Femur (tissue), 1 donor: Measurements from ENCODE around the gene SAMD10.
"Not testable (repeated sequence)": the region's sequence is repeated elsewhere in the genome, so short reads cannot be mapped to it uniquely, and the experiment has no call there.

Experiments
- DNase-seq: peaks from one replicate; pipeline ENCODE4 v3.0.0-alpha.2; 2017

Gene SAMD10

DNA sequence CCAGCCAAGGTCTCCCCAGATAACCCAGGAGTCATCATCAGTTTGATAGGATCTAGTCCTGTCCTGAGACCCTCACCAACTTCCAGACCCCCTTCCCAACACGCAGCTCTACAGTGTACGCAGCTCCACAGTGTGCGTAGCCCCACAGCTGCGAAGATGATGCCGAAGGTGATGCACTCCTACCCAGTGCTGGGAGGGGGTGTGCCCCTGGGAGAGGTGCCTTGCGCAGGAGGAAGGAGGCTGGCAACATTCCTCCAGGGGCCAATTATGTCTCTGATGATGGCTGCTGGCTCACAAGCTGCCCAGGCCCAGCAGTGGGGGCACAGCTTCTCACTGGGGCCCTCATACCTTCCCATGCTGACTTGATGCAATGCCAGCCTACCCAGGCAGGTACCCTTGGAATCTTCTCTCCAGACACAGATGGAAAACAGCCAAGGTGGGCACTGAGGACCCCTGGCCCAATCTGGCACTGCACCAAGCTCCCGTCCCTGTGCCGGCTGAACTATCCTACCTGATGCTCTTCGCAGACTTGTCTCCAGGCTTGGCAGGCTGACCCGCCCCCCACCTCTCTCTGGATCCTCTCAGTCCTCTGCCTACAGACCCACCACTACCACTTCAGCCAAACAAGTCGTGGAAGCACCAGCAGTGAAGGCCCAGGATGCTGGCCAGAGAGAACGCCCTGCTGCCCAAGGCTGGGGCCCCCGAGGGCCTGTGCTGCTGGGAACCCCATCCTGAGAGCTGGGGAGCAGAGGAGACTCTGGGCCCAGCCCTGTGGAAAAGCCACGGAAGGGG lies 11.1 kb downstream of the SAMD10 start:
- DNase-seq = peak; percentile 36

DNA sequence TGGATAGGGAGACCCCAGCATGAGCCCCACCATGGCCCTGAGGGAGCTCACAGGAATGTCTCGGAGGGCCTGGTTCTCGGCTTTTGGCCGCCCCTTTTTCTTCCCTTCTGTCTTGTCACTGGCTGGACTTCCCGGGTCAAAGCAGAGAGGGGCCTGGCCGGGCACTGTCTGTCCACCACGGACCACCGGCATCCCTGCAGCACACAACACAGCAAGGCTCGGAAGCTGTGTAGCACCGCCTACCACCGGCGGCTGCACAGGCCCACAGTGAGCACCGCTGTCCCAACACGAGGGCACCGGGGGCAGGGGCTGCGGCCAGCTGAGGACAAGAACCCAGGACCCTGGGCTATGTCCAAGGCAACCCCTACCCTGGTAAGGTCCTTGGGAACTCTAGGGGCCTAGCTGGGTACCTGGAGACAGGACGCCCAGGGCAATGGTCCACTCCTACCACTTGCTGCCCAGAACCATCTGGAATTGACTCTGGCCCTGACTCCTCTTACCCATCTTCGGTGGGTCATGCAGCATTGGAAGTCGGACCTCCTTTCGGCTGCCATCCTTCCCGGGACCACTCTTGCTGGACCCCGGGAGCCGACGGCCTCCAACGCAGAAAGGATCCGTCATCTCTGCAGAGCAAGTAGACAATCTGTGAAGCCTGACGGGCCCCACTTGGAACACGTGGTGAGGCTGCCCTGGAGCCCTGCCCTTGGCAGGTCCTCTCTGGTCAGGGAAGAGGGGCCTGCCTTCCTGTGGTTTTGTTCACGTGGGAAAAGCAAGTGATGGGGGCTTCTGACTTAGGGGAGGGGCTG lies 11.9 kb downstream of the SAMD10 start:
- DNase-seq = peak; percentile 21

DNA sequence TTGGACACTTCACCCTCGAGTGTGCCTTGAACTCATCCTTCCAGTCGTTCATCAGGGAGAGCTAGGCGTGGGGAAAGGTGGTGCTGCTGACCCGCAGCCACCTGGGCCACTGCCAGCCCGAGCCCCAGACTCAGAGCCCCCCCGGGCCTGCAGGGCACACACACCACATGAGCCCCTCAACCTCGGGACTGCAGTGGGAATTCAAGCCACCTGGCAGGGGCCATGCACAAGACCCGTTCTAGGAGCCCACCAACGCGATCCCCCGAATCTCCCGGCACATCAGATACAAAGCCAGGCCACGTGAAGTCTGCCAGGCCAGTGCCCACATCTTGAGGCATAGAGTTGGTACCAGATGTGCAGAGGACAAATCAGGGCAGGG lies 12.5 kb downstream of the SAMD10 start:
- peak; percentile 19 for DNase-seq

DNA sequence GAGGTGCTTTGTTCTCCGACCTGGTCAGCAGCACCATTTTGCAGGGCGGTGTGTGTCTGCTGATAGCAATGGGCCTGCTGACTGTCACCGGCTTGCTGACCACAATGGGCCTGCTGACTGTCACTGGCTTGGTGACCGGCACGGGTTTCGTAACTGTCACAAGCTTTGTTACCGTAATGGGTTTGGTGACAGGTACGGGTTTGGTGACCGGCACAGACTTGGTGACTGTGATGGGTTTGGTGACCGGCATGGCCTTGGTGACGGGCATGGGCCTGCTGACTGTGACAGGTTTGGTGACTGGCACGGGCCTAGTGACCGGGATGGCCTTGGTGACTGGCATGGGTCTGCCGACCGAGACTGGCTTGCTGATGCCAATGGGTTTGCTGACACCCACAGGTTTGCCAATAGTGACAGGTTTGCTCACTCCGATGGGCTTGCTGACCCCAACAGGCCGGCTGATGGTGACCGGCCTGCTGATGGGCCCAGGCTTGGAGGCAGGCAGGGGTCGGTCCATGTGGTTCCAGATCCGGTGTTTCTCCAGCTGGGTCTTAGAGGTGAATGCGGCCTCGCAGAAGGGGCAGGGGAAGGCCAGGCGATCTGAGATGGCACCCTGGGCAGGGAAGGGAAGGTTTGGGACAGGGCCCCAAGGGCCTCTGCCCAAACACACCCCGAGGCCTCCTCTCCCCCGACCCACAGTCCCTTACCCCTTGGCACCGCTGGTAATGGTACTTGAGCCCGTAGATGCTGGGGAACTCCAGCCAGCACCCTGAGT lies 13.1 kb downstream of the SAMD10 start:
- DNase-seq = peak; percentile 16

DNA sequence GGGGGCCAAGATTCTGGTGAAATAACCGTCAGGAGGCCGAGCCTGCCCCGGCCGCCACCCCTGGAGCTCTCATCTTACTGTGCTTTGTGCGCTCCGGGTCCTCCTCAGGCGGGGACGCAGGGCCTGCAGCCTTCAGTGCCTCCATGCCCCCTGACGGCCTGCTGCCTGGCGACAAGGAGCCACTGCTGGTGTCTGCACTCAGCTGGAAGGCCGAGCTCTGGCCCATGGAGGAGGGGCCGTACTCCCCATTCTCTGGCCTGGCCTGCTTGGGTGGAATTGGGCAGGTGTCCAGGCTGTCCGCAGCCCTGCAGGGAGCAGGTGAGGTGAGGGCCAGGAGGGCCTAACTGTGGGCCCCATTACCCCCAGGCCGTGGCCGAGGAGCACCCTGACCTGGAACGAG lies 15.0 kb downstream of the SAMD10 start:
- peak; percentile 15 for DNase-seq

DNA sequence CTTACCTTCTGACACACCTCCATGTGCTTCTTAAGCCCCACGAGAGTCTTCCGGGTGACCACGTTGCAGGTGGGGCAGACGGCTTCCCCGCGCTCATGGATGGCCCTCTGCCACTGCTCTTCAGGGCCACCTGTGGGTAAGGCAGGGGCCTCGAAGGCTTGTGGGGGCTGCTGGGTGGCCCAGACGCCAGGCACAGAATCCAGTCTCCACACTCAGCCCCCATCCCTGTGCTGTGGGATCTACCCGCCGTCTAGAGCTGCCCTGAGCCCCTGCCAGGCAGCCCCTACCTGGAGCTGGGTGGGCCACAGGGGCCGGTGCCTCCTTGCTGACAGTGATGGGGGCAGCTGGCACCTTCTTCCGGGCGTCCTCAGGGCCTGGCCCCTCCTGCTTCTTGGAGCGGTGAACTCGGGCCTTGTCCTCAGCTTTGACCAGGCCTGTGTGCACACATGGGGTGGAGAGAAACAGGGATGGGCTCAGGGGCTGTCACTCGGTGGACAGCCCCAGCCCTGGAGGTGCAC lies 15.6 kb downstream of the SAMD10 start:
- no peak for DNase-seq

DNA sequence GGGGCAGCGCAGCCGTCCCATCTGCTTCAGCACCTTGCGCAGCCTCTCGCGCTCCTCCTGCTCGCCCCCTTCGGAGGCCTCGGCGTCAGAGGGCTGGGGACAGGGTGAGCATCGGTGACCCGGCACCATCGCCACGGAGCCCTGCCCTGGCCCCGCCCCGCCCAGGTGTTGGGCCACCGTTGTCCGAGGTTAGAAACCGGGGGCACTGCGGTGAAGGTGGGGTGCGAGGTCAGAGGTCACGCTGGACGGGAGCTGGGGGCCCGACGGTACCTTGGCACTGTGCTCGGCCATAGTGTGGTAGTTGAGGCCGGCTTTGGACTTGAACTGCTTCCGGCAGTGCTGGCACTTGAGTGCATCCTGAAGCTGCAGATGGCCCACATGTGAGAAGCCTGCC lies 16.1 kb downstream of the SAMD10 start:
- DNase-seq = no peak

DNA sequence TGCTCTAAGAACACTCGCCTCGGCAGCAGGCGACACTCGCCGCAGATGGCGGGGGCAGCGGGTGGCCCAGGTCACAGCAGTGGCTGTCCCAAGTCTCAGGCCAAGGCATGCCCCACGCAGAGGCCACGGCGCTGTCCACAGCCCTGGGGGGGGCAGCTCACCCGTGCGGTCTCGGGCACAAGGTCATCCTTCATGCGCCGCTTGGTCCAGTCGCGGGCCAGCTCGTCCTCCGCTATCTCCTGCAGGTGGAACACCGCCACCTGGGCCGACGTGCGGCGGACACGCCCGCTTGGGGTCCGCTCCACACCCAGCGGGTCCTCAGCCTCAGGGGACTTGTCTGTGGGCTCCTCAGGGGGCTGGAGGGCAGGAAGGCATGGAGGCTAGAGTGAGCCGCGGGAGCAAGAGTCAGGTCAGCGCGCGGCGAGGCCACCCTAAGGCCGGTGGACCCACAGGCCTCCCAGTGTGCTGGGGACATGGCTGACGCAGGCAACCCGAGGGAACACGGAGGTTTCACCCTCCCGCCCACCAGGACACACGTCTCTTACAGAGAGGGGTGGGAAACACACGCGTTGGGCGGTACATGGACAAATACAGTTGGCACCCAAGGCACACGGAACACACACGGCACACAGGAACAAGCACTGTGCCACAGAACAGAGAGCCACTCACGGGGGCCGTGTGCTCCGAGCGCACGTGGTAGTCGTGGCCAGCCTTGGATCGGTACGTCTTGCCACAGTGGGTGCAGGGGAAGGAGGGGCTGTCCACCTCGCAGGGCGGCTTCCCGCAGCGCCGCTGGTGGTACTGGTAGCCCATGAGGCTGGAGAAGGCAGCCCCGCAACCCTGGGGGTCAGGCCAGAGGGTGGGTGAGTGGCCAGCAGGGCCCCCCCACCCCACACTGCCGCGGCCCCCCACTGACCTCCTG lies 16.8 kb downstream of the SAMD10 start:
- no peak for DNase-seq

DNA sequence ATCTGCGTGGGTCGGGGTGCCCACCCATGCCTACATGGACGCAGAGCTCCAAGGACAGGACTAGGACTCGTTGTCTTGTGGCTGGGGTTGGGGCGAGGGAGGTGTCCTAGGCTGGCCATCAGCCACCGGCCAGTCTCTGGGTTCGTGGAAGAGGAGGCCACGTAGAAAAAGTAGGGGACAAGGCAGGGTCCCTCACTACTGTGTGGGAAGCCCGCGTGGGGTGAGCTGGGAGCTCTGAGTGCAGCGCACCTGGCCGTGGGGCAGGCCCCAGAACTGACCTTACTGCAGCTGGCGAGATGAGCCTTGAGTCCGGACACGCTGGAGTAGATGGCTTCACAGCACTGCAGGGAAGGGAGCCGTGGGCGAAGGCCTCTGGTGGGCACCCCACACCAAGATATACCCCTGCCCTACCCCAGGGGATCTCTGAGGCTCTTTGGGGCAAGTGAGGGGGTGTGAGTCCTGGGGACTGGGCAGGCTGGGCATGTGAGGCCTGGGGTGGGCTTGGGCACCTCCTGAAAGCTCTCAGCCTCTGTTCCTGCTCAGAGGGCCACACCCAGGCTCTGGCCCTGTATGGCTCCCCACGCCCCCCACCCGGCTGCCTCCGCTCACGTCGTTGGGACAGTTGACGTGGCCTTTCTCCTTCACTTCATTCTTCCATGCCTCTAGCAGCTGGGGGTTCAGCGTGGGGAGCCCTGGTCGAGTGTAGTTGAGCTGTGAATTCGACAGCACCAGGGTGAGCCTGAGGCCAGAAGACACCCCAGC lies 17.6 kb downstream of the SAMD10 start:
- DNase-seq = no peak

DNA sequence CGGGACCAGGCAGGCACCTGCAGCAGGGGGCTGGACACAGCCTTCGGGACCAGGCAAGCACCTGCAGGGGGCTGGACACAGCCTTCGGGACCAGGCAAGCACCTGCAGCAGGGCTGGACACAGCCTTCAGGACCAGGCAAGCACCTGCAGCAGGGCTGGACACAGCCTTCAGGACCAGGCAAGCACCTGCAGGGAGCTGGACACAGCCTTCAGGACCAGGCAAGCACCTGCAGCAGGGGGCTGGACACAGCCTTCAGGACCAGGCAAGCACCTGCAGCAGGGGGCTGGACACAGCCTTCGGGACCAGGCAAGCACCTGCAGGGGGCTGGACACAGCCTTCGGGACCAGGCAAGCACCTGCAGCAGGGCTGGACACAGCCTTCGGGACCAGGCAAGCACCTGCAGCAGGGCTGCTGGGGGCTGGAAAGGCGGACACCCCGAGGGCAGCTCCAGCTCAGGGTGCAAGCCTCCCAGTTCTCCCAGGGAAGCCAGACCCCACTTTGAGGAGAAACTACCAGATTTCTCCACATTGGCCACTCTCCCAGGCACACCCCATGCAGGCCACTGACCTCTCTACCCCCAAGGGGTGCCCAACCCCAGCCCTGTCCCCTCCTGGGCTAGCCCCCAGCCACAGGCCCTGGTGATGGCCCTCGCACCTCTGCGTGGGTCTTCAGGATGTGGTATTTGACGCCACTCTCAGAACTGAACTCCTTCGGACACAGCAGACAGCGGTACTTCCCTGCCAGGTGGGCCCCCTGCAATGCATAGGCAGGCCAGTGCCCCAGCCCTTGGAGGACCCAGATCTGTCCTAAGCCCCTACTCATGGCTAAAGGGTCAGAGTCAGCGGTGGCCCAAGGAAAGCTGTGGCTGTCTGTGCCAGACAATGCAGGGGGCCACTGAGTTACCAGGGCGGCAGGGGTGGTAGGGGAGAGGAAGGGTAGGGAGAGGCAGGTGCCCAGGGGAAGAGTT lies 18.5 kb downstream of the SAMD10 start:
- not testable (repeated sequence) for DNase-seq

DNA sequence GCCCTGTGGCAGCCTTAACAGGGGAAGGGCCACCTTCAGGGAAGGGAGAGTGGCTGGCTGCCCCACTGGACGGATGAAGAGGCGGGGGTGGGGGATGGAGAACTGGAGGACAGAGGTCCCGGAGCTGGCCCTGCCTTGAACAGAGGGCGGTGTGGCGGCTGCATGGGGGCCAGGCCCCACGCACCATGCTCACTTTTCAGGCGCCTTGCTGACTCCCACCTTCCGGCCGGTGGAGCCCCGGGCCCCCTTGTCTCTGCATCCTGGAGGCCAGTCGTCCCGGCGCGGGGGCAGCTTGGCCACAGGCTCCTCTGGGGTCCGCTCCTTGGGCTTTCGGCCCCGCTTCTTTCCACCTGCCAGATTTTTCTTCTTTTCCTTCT lies 19.8 kb downstream of the SAMD10 start:
- no peak for DNase-seq

DNA sequence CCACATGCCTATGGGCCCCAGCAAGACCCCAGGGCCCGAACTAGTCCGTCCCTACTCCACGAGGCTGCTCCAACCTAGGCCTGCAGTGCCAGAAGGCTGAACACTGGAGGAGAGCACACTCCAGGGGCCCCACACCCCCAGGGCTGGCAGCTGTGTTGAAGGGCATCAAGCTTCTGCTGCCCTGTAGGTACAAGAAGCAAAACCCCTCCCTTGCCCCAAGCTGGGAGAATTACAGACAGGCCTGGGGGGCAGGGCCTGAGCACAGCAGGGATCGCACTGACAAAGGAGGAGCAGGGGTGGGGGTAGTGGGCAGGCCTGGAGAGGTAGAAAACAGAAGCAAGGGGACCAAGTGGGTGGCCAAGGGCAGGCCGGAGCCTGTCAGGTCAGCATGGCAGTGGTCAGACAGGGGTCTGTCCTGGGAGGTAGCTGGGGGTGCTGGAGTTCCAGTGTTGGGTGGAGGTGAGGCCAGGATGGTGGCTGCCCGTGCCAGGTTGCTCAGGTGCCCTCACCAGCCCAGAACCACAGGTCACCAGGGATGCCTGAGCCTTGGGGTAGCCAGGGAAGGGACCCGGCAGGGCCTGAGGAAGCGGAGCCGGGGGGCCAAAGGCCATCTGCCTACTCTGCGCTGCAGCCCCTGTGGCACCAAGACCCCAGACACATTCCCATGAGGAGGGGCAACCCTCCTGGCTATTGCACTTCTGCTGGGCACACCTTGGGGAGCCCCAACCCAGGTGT lies 20.3 kb downstream of the SAMD10 start:
- no peak for DNase-seq

DNA sequence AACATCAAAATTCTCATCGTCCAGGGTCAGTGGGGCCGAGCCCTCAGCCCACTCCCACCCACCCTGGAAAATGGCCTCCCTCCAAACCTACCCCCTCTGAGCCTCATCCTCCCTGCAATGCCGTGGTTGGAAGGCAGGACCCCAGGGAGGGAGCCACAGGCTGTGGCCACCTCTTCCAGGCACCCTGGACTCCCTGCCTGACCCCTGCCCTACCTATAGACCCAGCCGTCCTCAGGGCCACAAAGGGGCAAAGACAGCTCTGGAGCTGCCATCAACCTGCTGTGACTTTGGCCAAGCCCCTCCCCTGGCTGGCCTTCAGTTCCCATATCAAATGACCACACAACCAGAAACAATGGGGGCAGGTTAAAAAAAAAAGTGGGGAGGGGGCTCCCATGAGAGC lies 21.0 kb downstream of the SAMD10 start:
- no peak for DNase-seq

DNA sequence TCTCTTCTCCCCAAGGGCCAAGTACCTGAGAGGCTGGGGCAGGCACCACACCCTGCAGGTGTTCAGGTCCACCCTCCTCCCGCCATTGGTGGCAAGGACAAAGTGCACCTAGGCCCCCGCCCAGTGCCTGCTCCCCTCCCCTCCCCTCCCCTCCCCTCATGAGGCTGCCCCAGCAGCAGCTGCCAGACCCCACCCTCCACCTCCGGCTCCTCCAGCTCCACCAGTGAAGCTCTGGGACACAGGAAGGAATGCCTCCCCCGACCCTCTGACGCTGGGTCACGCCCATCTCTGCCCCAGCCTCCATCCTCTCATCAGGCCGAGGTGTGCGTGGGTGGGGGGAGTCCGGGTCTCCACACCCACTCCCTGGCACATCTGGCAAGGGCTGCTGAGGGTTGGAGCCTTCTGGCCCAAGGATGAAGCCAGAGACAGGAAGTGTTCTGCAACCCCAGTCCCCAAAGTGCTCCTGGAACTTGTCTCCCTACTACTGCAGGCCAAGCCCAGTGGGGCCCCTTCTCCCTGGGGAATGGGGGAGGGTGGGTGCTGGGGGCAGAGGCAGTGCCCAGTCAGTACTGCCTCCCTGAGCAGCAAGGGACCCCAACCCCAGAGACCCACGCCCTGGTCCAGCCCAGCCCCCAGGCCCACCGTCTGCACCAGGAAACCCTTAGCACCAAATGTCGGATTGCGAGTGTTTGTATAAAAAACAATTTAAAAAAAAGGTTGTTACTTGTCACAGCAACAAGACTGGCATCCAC lies 21.6 kb downstream of the SAMD10 start:
- peak; percentile 61 for DNase-seq

DNA sequence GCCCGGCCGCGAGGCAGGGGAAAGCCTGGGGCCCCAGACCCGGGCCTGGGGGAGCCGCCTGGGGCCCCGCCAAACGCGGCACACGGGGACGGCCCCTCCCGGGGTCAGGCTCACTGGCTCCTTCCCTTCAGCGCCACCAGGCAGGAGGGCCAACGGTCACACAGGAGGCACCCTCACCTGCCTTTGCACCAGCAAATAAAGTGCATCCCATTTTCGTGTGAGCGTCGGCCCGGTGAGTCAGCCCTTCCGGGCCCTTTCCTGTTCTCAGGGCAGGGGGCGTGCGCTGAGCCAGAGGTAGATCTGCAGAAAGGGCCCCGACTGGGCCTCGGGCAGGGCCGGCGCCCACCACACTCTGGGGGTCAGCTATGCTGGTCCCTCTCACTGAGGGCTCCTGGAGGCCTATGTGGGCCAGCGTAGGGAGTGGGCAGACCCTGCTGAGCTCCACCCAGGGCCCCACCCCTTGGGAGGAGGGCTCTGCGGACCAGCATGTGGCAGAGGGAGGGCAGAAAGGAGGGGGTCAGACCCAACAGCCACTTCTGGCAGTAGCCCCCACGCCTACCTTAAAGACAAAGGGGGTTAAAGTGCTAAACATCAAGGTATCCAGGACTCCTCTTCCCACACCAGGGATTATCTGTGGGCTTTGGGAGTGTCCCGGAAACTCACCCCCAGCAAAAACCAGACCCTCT lies 22.3 kb downstream of the SAMD10 start:
- DNase-seq = peak; percentile 78

DNA sequence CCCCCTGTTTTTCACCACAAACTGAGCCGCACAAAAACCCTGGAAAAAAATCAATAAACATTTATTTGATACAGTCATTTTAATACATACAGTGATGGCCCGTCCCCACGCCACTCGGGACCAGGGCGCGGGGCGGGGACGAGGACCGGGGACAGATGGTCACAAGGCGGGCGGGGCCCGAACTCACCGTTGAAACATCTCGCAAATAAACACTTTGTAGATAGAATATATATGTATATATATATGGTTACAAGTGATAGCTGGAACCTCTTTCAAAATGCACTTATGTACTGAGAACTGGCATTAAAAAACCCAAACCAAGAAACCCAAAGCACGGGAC lies 22.8 kb downstream of the SAMD10 start:
- DNase-seq = no peak

DNA sequence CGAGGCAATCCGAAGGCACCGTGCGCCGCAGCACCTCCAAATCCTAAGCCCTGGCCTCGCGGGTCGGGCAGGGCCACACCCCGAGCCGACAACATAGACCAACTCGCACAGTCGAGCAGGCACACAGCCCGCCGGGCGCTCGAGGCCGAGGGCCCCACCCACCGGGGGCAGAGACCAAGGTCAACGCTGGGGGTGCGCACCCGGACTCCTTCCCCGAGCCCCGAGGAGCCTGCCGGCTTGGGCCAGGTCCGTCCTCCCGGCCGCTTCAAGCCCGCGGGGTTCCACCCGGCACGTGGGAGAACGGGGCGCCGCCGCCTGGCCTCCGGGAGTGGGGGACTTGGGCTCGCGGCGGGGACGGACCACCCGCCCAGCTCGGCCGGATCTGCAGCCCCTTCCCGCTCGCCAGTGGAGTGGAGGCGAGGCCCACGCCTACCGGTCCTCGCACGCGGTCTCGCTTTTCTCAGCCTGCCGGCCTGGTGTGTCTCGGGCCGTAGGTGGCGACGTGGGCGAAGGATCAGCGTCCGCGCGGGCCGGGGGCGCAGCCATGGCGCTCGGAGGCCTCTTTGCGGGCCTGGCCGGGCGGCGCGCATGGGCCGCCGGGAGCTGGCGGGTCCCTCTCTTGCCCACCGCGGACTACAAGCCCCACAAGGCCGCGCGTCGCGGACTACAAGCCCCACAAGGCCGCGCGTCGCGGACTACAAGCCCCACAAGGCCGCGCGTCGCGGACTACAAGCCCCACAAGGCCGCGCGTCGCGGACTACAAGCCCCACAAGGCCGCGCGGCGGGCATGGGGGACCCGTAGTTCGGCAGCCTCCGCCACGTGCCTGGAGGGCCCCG lies 23.4 kb downstream of the SAMD10 start, which contains the start of gene UCKL1:
Gene UCKL1, minus strand, starts transcription at position 590 of the 837 bp plus-strand sequence. Its CDS starts 44 bp downstream, at position 546.
- DNase-seq = peak; percentile 93
